HAP-1 (cell line): Measurements from ENCODE around the gene ATP6V0D1.

Experiments used
- DNase-seq, 2 experiments: peaks; one replicate each; pipeline ENCODE4 v3.0.0-alpha.2; 2016 to 2020; ENCODE audit warnings: low spot score in 2 of 2
- H3K27me3 ChIP-seq: fragments of 250-450 bp; sonication (Bioruptor Pico); 2 replicates; pipeline ENCODE4 v1.5.1; 2020; ENCODE audit warnings: low read depth, mild to moderate bottlenecking, moderate library complexity
- H3K36me3 ChIP-seq: fragments of 250-450 bp; sonication (Bioruptor Pico); replicated peaks from 2 replicates; pipeline ENCODE4 v1.5.1; 2020; ENCODE audit warnings: mild to moderate bottlenecking
- H3K4me1 ChIP-seq: fragments of 250-450 bp; sonication (Bioruptor Pico); 2 replicates; pipeline ENCODE4 v1.5.1; 2020; ENCODE audit warnings: mild to moderate bottlenecking
- H3K4me3 ChIP-seq: fragments of 250-450 bp; sonication (Bioruptor Pico); 2 replicates; pipeline ENCODE4 v1.5.1; 2020; ENCODE audit warnings: mild to moderate bottlenecking, moderate library complexity
- H3K9me3 ChIP-seq: fragments of 250-450 bp; sonication (Bioruptor Pico); 2 replicates; pipeline ENCODE4 v1.5.1; 2020; ENCODE audit warnings: mild to moderate bottlenecking, moderate library complexity
- in situ Hi-C: fragments of 300-500 bp; cut with MboI; formaldehyde crosslinking; loops from 3 replicates; pipeline ENCODE4 v1.14.3; 2020; ENCODE audit warnings: low sequenced_read_pairs, inconsistent platforms, mixed read lengths

The ATP6V0D1 gene

DNA sequence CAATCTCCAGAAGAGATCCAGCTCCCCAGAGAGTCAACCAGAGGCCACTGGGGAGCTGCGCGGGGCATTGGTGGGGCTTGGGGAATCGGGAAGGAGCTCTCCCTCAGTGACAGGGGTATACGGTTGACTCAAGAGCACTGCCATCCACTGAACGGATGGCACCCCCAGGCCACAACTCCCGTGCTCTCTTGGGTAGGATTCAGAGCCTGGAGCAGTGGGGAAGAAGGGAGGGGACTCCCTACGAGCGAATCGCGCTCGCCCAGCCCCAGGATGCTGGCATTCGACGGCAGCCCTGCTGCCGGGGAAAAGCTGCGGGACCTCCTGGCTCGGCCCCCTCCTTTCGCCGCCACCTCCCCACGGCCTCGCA, 87.2 kb downstream of the ATP6V0D1 start:
- H3K4me1 ChIP-seq, result peaks cover 25% of the 10 kb centered on the region
- in situ Hi-C loops, result no loop called here
- no peaks in the 10 kb centered on the region for H3K27me3 ChIP-seq

DNA sequence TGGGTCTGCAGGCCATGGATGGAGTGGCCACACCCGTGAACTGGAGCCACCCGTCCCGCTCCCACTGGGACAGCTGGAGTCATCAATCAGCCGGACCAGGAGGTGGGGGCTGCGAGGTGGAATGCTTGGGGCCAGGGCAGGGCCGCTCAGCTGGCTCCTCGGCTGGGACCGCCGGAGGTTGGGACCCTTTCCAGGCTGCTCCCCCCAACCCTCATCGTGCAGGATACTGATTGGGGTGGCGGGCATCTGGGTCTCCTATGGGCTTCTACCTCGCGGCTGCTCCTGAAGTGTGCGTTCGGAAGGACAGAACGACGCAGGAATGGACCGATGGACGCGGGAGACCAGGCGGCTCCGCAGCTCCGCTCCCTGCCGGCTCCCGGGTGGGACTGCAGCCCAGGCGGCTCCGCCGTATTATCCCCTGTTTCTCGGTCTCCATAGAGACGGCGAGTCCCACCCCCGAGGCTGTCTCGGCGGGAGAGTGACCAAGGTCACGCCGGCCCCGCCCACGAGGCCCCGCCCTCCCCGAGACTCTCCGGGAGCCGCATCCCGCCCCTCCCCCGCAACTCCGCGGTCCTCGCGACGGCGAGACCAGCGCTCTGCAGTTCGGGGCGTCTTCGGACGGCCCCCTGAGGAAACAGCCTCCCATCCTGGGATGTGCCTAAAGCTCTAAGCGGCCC, 87.7 kb downstream of the ATP6V0D1 start, which contains the start of gene TPPP3:
Gene TPPP3 (minus strand): TSS at position 388 of the 677 bp plus-strand sequence. CDS start 2,387 bp downstream, outside the sequence.
- in situ Hi-C loops, result no loop called here
- peaks cover 25% of the 10 kb centered on the region for H3K4me1 ChIP-seq
- H3K36me3 ChIP-seq, result no peaks in the 10 kb centered on the region
- peak; percentile 91 to 98 for DNase-seq
- H3K27me3 ChIP-seq, result no peaks in the 10 kb centered on the region
- no peaks in the 10 kb centered on the region for H3K9me3 ChIP-seq
- peak within 1 kb of the TSS; percentile 38 for H3K4me3 ChIP-seq

More for the DNA sequence above, 87.2 kb downstream of the ATP6V0D1 start:
- Histone ChIP-seq H3K4me3 (peak overlapping the region; percentile 38), H3K9me3 (no peaks in the 10 kb centered on the region), H3K36me3 (no peaks in the 10 kb centered on the region)
- no peak for DNase-seq

DNA sequence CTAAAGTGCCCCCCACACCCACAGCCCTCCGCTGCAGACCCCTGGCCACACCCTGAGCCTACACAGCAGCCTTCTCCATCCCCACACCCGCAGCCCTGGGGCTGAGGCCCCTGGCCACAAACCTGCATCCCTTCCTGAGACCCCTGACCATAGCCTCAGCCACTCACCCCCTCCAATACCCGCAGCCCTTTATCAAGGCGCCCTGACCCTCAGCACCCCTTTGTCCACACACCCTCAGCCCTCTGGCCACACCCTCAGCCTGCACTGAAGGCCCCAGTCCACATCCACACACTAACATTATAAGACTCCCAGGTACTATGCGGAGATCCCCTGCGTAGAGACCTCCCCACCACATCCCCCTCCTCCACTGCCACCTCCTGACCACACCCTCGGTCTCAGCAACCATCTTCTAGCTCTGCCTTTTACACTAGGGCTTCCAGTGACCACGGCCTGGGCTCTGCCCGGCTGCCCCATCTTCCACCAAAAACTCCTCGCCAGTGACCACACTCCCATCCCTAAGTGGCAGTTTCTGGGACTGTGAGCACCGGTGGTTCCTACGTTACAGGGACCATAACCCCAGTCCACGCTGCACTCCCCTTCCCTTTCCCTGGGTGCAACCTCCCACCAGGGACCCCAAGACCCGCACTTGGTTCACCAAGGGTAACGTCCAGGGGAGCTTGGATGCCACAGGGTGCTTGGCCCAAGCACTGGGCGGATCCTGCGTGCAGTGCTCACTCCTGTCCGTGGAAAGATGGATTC, 88.5 kb downstream of the ATP6V0D1 start:
- H3K4me1 ChIP-seq, result peaks cover 25% of the 10 kb centered on the region
- no peak for DNase-seq
- in situ Hi-C loops, result no loop called here
- H3K27me3 ChIP-seq, result no peaks in the 10 kb centered on the region
- H3K36me3 ChIP-seq, result no peaks in the 10 kb centered on the region
- no peaks in the 10 kb centered on the region for H3K9me3 ChIP-seq
- peak overlapping the region; percentile 38 for H3K4me3 ChIP-seq

DNA sequence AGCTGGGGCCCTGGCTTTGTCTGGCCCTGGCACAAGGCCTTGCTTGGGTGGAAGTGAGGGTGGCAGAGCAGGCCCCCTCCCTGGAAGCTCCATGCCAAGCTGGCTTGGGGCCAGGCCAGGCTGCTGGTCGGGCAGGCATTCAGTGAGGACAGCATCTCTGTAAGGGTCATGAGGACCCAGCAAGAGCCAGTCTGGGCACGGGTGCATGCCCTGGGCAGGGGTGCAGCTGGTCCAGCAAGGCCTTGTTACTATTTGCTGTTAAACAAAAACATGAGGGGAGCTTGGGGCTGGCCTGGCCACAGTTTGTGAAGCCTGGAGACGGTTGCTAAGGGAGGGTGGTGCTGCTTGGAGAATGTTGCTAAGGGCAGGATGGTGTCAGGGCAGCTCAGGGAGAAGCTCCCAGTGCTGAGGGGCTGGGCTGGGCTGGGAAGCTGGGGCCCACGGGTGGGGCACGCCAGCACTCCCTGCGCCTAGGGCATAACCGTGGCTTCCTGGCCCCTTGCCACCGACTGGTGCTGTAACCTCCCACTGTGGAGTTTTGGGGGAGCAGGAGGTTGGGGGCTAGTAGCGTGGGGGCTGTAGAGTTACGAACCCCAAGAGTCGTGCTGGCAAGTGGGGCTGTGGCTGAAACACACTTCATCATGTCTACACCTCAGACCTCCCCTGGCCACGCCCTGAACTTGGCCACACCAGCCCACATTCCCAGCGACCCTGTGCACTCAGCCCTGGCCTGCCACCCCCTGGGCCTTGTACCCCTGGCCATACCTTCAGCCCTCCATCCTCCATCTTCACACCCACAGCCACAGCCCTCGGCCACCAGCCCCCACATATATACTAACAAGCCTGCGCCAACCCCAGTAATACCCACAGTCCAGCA, 89.3 kb downstream of the ATP6V0D1 start:
- H3K27me3 ChIP-seq, result no peaks in the 10 kb centered on the region
- no peak overlapping the region for H3K4me3 ChIP-seq
- H3K9me3 ChIP-seq, result no peaks in the 10 kb centered on the region
- peaks cover 21% of the 10 kb centered on the region for H3K4me1 ChIP-seq
- in situ Hi-C loops, result no loop called here
- DNase-seq, result no peak
- H3K36me3 ChIP-seq, result no peaks in the 10 kb centered on the region

DNA sequence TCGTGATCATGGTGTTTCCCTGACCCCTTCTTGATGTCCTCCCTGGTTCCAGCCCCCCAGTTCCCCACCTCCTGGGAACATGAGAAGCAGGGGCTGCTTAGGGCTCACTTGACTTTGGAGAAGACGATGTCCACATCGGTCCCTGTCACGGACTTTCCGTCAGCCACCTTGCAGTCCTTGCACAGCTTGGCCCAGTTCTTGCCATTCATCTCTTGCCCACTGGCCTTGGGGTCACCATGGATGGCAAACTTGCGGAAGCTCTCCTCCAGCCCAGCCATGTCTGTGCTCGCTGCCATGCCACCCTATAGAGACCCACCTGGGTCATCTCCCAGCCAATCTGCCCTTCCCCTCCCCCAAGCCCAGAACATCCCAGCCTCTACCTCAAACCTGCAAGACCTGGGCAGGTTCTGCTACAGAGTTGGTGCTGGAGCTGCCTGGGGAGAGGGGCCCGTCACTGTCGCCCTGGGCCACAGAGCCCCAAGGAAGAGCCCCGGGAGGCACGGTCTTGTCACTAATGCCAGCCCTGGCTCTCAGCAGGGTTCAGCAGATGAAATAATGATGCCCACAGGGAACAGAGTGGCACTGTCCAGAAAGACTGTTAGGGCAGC, 90.0 kb downstream of the ATP6V0D1 start:
- Histone ChIP-seq H3K9me3 (no peaks in the 10 kb centered on the region), H3K4me1 (peaks cover 15% of the 10 kb centered on the region), H3K4me3 (no peak overlapping the region), H3K36me3 (no peaks in the 10 kb centered on the region), H3K27me3 (no peaks in the 10 kb centered on the region)
- DNase-seq, result no peak
- in situ Hi-C loops, result no loop called here

DNA sequence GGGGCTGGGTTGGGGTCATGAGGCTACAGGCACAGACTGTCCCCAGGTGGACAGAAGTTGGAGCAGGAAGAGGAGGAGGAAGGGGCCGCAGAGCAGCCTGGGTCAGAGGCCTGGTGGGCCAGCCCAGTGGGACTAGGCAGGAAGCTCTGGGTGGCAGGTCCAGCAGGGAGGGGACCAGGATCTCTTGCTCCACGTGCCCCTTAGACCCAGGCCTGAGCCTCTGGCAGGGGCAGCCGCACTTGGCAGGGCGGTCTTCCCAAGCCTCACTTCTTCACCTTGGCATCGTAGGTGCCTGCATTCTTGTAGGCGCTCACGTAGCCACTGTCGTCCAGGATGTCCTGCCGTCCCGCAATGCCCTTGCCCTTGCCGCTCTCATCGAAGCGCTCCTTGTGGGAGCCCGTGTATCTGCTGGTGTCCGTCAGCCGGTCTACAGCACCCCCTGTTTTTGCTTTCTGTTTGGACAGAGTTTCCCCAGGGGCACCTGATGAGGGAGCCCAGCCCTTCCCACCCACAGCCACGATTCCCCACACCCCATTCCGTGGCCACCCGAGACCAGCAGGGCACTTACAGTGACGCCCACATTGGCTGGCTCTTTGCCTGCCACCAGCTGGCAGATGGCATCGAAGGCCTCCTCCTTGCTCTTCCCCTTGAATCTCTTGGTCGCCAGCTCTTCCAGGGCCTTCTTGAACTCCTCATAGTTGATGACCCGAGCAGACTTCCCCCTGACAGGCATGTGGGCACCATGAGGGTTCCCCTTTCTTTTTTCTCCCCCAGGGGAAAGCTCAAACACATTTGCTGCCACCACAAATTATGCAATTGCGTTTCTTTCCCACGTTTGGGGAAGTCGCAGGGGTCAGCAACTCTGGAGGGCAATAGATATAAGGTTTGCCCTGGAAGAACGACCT, 90.8 kb downstream of the ATP6V0D1 start:
- H3K4me3 ChIP-seq, result no peak overlapping the region
- no peaks in the 10 kb centered on the region for H3K9me3 ChIP-seq
- in situ Hi-C loops, result no loop called here
- H3K27me3 ChIP-seq, result no peaks in the 10 kb centered on the region
- peaks cover 11% of the 10 kb centered on the region; the same call in 1 of the 2 replicates for H3K4me1 ChIP-seq
- no peak for DNase-seq
- no peaks in the 10 kb centered on the region for H3K36me3 ChIP-seq

DNA sequence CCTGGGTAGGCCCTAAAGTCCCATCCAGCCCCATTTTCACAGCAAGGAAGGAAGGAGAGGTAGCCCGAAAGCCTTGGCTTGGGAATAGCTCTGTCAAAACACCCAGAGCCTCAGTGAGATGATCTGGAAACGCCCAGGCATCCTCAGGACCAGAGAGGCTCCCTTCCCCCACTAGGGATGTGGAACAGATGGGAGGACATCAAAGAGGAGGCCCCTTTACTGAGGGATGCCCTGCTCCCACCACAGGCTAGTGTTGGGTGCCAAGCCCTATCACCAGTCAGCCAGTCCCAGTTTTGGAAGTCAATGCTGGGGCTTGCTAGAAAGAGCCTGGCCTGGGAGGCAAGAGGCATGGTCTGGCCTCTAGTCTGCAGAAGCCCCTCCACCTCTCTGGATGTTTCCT, 92.4 kb downstream of the ATP6V0D1 start:
- in situ Hi-C loops, result no loop called here
- no peak for DNase-seq
- Histone ChIP-seq H3K4me1 (peaks cover 6% of the 10 kb centered on the region; the same call in 1 of the 2 replicates), H3K36me3 (no peaks in the 10 kb centered on the region), H3K9me3 (no peaks in the 10 kb centered on the region), H3K27me3 (no peaks in the 10 kb centered on the region), H3K4me3 (no peak overlapping the region)

DNA sequence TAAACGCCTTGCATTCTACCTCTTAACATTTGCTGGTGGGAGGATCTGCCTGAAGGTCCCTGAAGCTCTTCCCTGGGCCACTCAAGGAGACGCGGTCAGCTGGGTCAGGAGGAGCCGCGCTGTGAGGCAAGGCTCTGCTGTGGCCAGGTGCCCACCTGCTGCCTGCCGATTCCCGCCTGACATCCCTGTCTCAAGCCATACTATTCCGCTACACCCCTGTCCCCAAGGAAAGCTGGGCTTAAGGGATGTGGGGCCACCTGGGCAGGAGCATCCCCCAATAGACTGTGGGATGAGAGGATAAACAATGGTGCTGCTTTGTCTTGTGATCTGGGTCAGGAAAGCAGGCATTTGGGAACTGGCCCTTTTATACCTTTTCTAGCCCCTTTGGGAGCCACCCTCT, 92.8 kb downstream of the ATP6V0D1 start:
- DNase-seq, result no peak
- Histone ChIP-seq H3K4me3 (no peak overlapping the region), H3K36me3 (no peaks in the 10 kb centered on the region), H3K27me3 (no peaks in the 10 kb centered on the region), H3K4me1 (peaks cover 6% of the 10 kb centered on the region; the same call in 1 of the 2 replicates), H3K9me3 (no peaks in the 10 kb centered on the region)
- in situ Hi-C loops, result no loop called here
